Mammary epithelial cell (primary cell): Measurements from ENCODE around the gene GRAMD1B.

Source experiments
- EZH2 ChIP-seq: IDR thresholded peaks from 2 replicates; pipeline ENCODE4 v1.6.1; 2012; ENCODE audit warnings: low read length, inconsistent platforms, borderline replicate concordance
- TF ChIP-seq, protein P1 (sequence below), 2 donors: IDR thresholded peaks in 1 of 2; conservative IDR thresholded peaks in 1 of 2; 2 replicates each; pipeline ENCODE4 v1.5.1; 2011 to 2012; ENCODE audit warnings: inconsistent platforms in 2 of 2, low read length in 2 of 2, mild to moderate bottlenecking in 2 of 2, control low read depth in 1 of 2, low read depth in 1 of 2; ENCODE audit not compliant: insufficient read depth in 1 of 2; ENCODE audit errors: extremely low read depth in 1 of 2

DNA sequence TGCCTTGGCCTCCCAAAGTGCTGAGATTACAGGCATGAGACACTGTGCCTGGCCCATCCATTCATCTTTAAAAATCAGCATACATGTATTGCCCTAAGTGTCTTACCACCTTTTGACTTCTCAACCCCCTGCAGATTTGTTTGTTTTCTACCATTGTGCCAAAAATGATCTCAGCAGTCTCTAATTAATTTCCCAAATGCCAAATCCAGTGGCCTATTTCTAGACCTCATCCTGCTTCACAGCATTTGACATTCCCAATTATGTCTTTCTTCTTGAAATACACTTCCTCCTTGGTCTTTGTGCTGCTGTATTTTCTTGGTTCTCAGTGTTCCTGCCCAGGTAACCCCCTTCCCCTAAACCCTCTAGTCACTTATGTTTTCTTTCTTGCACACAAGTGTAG lies 46.0 kb upstream of the GRAMD1B start:
- TF ChIP-seq, protein P1, sequence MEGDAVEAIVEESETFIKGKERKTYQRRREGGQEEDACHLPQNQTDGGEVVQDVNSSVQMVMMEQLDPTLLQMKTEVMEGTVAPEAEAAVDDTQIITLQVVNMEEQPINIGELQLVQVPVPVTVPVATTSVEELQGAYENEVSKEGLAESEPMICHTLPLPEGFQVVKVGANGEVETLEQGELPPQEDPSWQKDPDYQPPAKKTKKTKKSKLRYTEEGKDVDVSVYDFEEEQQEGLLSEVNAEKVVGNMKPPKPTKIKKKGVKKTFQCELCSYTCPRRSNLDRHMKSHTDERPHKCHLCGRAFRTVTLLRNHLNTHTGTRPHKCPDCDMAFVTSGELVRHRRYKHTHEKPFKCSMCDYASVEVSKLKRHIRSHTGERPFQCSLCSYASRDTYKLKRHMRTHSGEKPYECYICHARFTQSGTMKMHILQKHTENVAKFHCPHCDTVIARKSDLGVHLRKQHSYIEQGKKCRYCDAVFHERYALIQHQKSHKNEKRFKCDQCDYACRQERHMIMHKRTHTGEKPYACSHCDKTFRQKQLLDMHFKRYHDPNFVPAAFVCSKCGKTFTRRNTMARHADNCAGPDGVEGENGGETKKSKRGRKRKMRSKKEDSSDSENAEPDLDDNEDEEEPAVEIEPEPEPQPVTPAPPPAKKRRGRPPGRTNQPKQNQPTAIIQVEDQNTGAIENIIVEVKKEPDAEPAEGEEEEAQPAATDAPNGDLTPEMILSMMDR (conservative IDR thresholded peaks at IDR 0.05 in 1 of 2, IDR thresholded peaks at IDR 0.05 in 1 of 2; ENCODE audit: extremely low read depth in 1 of 2, insufficient read depth in 1 of 2, low read depth in 1 of 2, low read length in 2 of 2), result no peak
- no peak for TF ChIP-seq EZH2
